HG03066 (cell line): ENCODE data around the gene P4HA1.
"Not testable (repeated sequence)": the region's sequence is repeated elsewhere in the genome, so short reads cannot be mapped to it uniquely, and the experiment has no call there.

Experiments
- ATAC-seq: cut with Tn5 transposase; IDR thresholded peaks from one replicate; pipeline ENCODE4 v1.9.1; 2021; ENCODE audit warnings: low read depth; ENCODE audit not compliant: unreplicated experiment

The P4HA1 gene

GRCh38 chr10:72984618-72985017 is 112.0 kb downstream of the P4HA1 start:
- not testable (repeated sequence) for ATAC-seq

GRCh38 chr10:72981882-72982529 is 114.7 kb downstream of the P4HA1 start:
- no peak for ATAC-seq

GRCh38 chr10:72981028-72981881 is 115.4 kb downstream of the P4HA1 start:
- ATAC-seq, result no peak

DNA sequence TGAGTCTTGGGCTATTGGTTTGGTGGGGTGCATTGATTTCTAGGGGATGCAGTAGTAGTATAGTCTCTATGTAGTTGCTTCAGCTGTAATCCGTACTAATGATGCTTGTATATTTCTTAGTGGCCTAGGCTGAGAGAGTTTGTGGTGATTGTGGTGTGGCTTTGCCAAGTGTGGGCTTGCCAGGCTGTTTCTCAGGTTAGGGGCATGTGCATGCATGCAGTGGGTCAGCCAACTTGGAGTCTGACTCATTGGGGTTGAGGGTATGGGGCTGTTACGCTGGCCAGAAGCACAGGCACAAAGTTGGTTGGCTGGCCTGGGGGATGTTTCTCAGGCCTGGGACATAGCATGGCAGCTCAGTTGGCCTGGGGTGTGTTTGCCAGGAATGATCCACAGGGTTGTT is 116.3 kb downstream of the P4HA1 start:
- no peak for ATAC-seq

DNA sequence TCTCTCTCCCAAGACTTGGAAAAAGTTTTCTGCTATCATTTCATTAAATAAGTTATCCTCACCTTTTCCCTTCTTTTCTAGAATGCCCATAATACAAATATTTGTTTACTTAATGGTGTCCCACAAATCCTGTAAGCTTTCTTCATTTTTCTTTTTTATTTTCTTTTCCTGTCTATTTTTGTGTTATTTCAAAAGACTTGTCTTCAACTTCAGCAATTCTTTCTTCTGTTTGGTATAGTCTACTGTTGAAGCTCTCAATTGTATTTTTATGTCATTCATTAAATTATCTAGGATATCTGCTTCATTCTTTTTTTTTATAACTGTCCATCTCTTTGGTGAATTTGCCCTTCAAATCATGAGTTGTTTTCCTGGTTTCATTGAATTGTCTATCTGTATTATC is 117.0 kb downstream of the P4HA1 start:
- no peak for ATAC-seq

DNA sequence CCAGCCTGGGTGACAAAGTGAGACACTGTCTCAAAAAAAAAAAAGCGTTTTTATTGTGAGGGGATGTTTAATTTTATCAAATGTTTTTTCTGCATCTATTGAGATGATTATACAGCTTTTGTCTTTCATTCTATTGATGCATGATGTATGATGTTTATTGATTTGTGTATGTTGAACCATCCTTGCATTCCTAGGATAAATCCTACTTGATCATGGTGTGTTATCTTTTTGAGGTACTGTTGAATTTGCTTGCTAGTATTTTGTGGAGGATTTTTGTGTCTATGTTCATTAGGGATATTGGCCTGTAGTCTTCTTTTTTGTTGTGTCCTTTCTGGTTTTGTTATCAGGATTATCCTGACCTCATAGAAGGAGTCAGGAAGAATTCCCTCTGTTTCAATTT is 119.8 kb downstream of the P4HA1 start:
- ATAC-seq, result no peak
